NCI-H128 (cell line): ENCODE data around the gene EDC4.

Experiments
- DNase-seq: peaks from one replicate; lab custom pipeline; 2025; ENCODE audit not compliant: unreplicated experiment; lab: John Stamatoyannopoulos, UW

Gene EDC4

GRCh38 chr16:67878846-67879245 is 6.0 kb downstream of the EDC4 start:
- DNase-seq = no peak

GRCh38 chr16:67879462-67879861 is 6.6 kb downstream of the EDC4 start:
- no peak for DNase-seq

GRCh38 chr16:67879936-67880335 is 7.1 kb downstream of the EDC4 start:
- no peak for DNase-seq

GRCh38 chr16:67880584-67880983 is 7.7 kb downstream of the EDC4 start:
- DNase-seq = no peak

DNA sequence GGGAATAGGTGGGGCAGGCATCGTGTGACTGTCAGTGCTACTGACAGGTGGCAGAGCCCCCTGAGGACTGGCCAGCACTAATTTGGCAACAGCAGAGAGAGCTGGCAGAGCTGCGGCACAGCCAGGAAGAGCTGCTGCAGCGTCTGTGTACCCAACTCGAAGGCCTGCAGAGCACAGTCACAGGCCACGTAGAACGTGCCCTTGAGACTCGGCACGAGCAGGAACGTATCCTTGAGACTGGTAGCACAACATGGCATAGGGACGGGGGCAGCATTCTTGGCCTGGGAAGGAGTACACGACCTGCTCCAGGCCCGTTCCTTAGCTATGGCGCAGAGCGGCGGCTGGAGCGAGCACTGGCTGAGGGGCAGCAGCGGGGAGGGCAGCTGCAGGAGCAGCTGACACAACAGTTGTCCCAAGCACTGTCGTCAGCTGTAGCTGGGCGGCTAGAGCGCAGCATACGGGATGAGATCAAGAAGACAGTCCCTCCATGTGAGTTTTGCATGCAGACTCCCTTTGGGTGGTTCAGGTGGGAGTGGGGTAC is 8.8 kb downstream of the EDC4 start:
- DNase-seq = no peak

DNA sequence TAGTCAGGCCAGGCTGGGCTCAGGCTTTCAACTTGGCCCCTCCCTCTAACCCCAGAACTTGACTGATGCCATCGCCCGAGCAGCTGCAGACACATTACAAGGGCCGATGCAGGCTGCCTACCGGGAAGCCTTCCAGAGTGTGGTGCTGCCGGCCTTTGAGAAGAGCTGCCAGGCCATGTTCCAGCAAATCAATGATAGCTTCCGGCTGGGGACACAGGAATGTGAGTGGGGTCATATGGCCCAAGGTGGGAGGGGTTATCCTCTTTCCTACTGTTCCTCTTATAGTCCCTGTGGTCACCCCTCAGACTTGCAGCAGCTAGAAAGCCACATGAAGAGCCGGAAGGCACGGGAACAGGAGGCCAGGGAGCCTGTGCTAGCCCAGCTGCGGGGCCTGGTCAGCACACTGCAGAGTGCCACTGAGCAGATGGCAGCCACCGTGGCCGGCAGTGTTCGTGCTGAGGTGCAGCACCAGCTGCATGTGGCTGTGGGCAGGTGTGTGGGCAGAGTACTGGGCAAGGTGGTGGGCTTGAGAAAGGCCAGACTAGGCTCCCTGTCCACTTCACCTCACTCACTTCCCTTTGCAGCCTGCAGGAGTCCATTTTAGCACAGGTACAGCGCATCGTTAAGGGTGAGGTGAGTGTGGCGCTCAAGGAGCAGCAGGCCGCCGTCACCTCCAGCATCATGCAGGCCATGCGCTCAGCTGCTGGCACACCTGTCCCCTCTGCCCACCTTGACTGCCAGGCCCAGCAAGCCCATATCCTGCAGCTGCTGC is 9.7 kb downstream of the EDC4 start:
- DNase-seq = no peak

- no peak for DNase-seq
Measured at GRCh38 chr16:67883146-67883871, 10.5 kb downstream of the EDC4 start.

- no peak for DNase-seq
Measured at GRCh38 chr16:67883872-67884261, 11.0 kb downstream of the EDC4 start.

- no peak for DNase-seq
Measured at GRCh38 chr16:67884684-67885083, 11.8 kb downstream of the EDC4 start, which contains the start of gene NRN1L. Gene NRN1L (plus strand): TSS chr16:67884885. CDS start chr16:67884904, 19 bp downstream.

DNA sequence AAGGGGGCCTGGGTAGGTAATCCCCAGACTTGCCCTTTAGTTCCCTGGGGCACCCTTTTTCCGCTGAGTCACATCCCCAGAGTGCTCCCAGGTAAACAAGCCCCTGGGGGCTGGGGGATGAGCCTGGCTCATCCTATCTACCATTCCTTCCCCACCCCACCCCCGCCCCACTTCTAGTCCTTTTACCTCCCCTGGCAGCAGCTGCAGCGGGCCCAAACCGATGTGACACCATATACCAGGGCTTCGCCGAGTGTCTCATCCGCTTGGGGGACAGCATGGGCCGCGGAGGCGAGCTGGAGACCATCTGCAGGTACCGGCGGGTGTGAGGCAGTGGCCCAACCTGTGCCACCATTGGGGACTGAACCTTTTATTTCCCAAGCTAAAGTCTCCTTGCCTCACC is 12.7 kb downstream of the EDC4 start:
- no peak for DNase-seq

GRCh38 chr16:67885976-67886375 is 13.1 kb downstream of the EDC4 start:
- DNase-seq = no peak

DNA sequence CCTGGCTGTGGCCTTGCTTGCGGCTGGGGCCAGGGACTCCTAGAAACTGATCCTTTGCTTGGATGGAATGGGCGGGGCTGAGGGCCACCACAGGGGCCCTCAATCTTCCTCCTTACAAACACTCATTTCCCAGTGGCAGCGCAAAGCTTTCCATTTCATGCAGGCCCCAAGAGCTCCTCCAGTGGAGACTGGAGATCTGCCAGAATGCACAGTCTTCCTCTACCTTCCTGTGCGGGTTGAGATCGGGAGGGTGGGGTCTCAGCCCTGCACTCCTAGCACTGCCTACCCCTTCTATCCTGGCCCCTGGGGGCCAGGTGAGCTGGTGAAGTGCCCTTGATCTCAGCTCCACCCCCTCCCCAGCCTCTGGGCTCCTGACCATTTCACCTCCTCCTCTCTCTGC is 13.5 kb downstream of the EDC4 start:
- no peak for DNase-seq

DNA sequence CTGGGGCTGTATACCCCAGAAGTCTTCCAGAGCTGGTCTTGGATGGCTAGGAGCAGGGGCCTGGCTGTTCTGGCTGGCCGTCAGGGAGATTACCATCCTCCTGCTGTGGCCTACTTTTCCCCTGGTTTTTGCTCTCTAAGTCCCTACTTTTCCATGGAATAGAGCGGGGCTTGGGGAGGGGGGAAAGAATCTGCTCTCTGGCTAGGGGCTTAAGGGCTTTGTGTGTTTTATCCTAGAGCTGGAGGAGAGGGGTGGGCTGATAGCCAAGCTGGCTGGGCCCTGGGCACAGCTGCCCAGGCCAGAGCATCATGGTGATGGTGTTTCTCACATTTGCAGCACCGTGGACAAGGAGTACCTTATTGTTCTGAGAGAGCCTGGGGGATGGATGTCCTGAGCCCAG is 15.5 kb downstream of the EDC4 start:
- DNase-seq = no peak

GRCh38 chr16:67892375-67892774 is 19.5 kb downstream of the EDC4 start:
- no peak for DNase-seq

DNA sequence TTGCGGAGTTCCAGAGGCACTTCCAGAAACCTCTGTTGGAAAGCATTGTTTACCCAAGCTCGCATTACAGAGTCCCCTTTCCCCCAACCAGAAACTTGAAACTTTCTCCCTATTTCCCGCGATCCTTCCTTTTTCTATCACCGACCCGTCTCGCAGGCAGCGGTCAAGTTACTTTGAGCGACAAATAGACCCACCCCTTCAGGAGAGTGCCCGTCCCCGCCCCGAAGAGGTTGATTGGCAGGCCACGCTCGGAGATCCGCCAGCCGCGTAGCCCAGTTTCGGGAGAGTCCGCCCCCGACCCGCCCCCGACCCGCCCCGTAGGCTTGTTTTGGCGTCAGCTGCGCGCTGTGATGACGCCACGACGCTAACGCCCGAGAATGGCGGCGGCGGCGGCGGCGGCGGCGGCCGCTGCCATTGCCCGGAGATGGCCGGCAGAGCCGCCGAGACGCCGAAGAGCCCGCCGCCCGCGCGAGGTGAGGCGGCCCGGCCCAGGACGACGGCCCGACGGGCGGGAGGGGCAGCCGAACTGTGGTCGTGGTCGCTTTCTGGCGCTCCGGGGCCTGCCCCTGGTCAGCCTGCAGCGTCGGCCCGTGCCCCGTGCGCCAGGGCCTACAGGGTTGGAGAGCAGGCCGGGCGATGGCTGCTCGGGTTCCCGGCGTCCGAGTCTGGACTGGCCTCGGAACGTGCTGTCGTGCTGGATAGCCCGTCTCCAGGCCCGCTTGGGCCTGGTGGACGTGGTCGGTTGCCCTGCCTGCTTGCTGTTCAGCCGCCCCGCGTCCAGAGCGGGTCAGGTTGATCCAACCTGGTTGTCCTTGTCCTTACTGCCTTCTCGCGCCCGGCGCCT is 20.3 kb downstream of the EDC4 start, which contains the start of gene PSKH1:
PSKH1 (plus strand) TSS at position 356 of the 844 bp plus-strand sequence. CDS start 15,496 bp downstream, outside the sequence.
- DNase-seq = peak; percentile 76

DNA sequence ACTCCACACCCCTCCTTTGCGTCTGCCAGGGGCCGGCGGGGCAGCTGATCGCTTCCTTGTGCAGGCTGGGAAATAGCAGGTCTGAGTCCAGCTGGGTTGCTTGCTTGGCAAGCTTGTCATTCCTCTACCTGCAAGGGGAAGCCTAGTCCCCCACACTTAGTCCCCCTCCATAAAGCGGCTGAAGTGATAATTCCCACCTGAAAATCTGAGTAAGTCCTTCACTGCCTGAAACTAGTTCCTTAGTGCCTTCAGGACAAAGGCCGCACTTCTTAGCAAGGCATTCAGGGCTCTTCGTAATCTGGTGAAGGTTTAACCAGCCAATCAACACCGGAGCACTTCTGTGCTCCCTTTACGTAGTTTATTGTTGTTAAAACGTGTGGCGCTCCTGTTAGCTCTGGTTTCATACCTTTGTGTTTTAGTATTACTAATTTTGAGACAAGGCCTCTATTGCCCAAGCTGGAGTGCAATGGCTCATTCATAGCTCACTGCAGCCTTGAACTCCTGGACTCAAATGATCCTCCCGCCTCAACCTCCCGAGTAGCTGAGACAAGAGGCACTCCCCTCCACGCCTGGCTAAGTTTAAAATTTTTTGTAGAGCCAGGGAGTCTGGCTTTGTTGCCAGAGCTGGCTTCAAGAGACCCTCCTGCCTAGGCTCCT is 21.0 kb downstream of the EDC4 start:
- no peak for DNase-seq

- DNase-seq = no peak
Measured at GRCh38 chr16:67897231-67897630, 24.4 kb downstream of the EDC4 start.

DNA sequence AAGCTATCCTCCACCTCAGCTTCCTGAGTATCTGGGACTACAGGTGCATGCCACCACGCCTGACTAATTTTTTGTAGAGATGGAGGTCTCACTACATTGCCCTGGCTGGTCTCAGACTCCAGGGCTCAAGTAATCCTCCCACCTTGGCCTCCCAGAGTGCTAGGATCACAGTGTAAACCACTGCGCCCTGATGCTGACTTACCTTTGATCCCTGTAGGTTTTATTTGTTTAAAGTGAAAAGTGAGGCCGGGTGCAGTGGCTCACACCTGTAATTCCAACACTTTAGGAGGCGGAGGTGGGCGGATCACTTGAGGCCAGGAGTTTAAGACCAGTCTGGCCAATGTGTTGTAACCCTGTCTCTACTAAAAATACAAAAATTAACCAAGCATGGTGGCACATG is 28.9 kb downstream of the EDC4 start:
- DNase-seq = no peak

GRCh38 chr16:67902831-67903230 is 30.0 kb downstream of the EDC4 start:
- no peak for DNase-seq

DNA sequence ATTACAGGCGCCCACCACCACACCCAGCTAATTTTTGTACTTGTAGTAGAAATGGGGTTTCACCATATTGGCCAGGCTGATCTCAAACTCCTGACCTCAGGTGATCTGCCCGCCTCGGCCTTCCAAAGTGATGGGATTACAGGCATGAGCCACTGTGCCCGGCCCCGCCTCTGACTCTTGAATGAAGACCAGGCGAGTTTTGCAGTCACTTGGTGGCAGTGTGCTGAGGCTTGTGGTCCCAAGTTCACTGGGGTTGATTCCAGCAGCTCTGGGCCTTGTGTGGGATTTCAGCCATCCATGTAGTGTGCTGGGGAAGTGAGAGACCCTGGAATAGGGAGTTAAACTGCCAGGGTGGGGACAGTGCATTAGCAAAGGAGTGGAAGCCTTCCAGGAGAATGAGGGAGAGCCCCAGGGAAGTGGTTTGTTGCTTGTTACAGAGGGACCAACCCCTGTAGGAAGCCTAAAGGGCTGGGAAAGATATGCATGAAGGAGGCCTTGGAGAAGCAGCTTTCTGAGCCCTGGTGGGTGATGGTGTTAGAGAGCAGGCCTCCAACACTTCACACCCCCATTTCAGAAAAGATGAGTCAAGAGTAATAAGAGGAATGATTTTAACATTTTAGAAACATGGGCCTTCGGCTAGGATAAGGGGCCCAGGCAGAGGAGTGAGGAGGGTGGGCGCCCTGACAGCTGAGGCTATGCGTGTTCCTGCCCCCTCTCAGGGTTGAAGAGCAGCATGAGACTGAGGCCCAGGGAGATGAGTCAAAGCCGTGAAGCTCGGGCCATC is 34.7 kb downstream of the EDC4 start:
- DNase-seq = no peak
